ENCODE results near the gene NBL1.

DNA sequence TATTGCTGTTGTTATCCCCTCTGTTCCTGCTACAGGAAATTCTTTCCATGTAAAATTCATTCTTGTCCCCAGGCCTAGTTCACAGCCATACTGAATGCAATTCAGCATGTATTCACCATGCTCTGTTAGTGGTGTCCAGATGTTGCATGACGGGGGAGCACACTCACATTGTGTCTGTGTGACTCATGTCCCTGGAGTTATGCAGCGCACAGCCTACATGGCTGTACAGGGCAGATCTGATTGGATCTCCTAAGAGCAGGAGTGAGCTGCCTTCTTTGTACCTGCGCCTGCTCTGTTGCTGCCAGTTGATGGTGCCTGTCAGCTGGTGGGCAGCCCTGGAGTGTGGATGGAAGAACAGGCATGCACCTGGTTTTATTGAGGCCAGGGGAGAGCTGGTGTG, 38.1 kb downstream of the NBL1 start:
- TF ChIP-seq POLR2AphosphoS5 (IDR thresholded peaks at IDR 0.05; ENCODE audit: low read depth, low read length) (no peak), TAF1 (IDR thresholded peaks at IDR 0.05; ENCODE audit: borderline replicate concordance, low read depth, low read length) (no peak)
